Stomach smooth muscle (tissue), 2 donors: ENCODE data around the gene WWTR1.

Experiments used
- H3K27ac ChIP-seq: one replicate; pipeline ENCODE4 v1.7.0; 2013; ENCODE audit warnings: mild to moderate bottlenecking, low read length, inconsistent platforms
- H3K27me3 ChIP-seq, 2 donors: one replicate each; pipeline ENCODE4 v1.7.0; 2013; ENCODE audit warnings: low read length in 2 of 2; ENCODE audit not compliant: insufficient read depth in 2 of 2, control insufficient read depth in 1 of 2
- H3K36me3 ChIP-seq, 2 donors: one replicate each; pipeline ENCODE4 v1.7.0; 2013; ENCODE audit warnings: low read length in 2 of 2; ENCODE audit not compliant: control insufficient read depth in 2 of 2, insufficient read depth in 2 of 2
- H3K4me1 ChIP-seq: one replicate; pipeline ENCODE4 v1.7.0; 2013; ENCODE audit warnings: low read length; ENCODE audit not compliant: control insufficient read depth, insufficient read depth
- H3K4me3 ChIP-seq, 2 donors: one replicate each; pipeline ENCODE4 v1.7.0; 2013; ENCODE audit warnings: low read length in 2 of 2
- H3K9ac ChIP-seq, 2 donors: one replicate each; pipeline ENCODE4 v1.7.0; 2013; ENCODE audit warnings: low read length in 2 of 2, mild to moderate bottlenecking in 1 of 2
- H3K9me3 ChIP-seq, 2 donors: one replicate each; pipeline ENCODE4 v1.7.0; 2013; ENCODE audit warnings: low read length in 2 of 2; ENCODE audit not compliant: control insufficient read depth in 2 of 2
- donor health status: healthy.
- donor health status: Pancreatic carcinoma.

WWTR1 gene

DNA sequence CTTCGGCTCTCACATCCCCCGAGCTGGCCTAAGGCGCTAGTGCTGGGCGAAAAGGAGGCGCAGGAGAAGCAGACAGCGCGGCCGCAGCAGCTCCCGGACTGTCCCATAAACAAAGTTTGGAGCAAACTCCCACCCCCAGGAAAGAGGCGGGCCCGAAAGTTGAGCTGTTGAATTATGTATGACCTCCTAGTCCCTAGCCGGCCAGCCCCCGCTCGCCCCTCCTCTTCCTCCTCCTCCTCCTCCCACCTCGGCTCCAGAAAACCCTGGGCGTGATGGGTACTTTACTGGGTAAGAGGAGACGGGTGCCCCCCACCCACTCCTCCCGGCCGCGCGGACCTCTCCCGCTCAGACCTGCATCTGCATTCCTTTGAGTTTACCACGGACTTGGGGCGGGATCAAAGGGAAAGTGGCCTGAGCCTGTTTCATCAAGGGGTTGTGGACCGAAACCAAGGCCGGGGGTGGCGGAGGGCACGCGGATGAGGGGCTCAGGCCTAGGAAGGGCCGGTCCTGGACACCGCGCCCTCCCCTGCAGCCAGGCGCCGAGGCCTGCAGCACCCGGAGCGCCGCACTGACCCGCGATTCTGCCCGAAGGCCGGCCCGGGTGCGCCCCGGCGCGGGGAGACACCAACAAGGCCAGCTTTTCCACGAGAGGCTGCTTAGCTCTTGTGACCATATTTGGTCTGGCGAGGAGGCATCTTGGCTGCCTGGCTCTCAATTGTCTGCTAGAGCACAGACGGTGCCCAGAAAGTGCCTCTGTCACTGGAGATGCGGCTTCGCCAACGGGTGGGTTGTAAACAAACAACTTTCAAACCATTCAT lies at the start of gene WWTR1:
WWTR1 (minus strand) TSS at position 100 of the 818 bp plus-strand sequence. CDS start 719 bp downstream, outside the sequence.
- Histone ChIP-seq H3K27me3 (no peaks in the 10 kb centered on the region), H3K36me3 (peaks cover 0 to 6% of the 10 kb centered on the region in 2 donors), H3K9me3 (no peaks in the 10 kb centered on the region), H3K27ac (peak within 1 kb of the TSS; percentile 100), H3K4me1 (peaks cover 14% of the 10 kb centered on the region), H3K4me3 (peak within 1 kb of the TSS; percentile 93 to 96), H3K9ac (peak within 1 kb of the TSS; percentile 97 to 98)

DNA sequence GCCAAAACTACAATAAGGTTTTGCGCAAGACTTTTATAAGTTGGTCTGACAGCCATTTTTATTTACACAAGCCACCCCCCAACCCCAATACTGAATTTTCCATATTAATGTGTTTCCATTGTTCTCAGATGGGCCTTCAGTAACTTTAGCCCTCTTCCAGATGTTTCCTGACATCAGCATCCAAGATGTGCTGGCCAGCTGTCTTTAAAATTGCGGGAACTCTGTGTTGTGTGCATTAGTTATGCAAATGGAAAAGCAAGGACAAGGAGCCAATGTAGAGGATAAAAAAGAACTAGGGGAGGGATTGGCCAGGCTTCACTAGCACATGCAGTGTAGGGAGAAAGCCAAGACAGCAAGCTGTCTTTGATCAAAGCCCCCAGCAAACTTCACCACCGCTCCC lies 49.1 kb upstream of the WWTR1 start:
- Histone ChIP-seq H3K4me3 (no peak overlapping the region), H3K9ac (no peak overlapping the region), H3K9me3 (no peaks in the 10 kb centered on the region), H3K36me3 (no peaks in the 10 kb centered on the region), H3K27ac (no peak overlapping the region), H3K27me3 (no peaks in the 10 kb centered on the region), H3K4me1 (peaks cover 2% of the 10 kb centered on the region)

DNA sequence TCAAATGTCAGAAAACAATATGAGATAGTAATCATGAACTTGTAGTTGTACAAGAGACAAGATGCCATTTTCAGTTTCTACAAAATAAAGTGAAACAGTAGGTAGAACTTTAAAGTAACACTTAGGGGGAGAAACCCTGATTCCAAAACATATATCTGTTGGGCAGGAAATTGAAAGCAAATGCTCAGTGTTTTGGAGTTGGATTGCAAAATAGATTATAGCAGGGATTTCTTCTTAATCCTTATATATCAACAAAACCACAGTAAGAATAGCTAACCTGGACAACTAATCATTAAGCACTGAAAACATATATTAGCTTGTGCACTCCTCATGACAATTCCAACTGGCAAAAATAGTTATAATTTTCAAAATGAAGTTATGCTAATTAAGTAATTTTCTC lies 47.6 kb upstream of the WWTR1 start:
- Histone ChIP-seq H3K9me3 (no peaks in the 10 kb centered on the region), H3K27me3 (no peaks in the 10 kb centered on the region), H3K4me1 (peaks cover 2% of the 10 kb centered on the region), H3K27ac (no peak overlapping the region), H3K9ac (no peak overlapping the region), H3K4me3 (no peak overlapping the region), H3K36me3 (no peaks in the 10 kb centered on the region)

DNA sequence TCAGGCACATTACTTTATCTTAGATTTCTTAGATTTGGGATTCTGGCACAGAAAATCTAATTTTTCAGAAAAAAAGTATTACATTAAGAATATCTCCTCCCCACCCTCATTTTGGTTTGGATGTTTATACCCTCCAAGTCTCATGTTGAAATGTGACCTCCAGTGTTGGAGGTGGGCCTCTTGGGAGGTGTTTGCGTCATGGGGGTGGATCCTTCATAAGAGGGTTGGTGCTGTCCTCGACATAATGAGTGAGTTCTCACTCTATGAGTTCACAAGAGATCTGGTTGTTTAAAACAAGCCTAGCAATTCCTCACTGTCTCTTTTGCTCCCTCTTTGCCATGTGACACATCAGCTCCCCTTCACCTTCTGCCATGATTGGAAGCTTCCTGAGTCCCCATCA lies 45.6 kb upstream of the WWTR1 start:
- Histone ChIP-seq H3K9me3 (peaks cover 0 to 4% of the 10 kb centered on the region in 2 donors), H3K27ac (no peak overlapping the region), H3K4me1 (peaks cover 2% of the 10 kb centered on the region), H3K4me3 (no peak overlapping the region), H3K9ac (no peak overlapping the region), H3K36me3 (no peaks in the 10 kb centered on the region), H3K27me3 (no peaks in the 10 kb centered on the region)

DNA sequence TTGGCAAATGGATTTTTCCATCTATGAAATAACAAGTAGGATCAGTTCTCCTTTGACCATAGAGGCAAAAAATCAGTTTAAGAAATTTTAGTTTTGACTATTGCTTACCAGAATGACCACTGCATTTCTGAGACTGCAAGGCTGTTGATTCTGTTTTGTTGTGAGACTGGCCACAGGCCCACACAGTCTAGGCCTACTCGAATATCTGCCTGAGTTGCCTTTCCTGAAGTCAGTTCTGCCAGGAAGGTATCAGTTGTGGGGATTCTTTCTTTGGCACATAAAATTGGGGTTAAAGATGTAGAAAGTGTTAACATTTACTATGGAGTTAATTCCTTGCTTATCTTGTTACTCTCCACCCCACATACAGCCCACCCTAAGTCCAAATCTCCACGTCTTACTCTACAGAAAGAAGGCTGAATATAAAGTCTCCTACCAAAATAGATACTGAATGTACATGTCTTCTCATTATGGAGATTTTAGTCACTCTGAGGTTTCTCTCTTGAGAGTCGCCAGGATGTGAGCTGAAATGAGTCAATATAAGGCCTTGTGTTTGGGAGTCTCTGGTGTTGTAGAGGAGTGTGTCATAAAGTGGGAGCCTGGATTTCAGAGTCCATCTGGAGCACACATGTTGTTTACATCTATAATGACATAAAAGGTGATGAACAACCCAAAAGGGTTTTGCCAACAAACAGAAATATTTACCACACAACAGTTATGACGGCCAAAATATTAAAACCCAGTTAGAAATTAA lies 45.0 kb upstream of the WWTR1 start:
- Histone ChIP-seq H3K36me3 (no peaks in the 10 kb centered on the region), H3K9me3 (peaks cover 0 to 7% of the 10 kb centered on the region in 2 donors), H3K4me3 (no peak overlapping the region), H3K27me3 (no peaks in the 10 kb centered on the region), H3K27ac (no peak overlapping the region), H3K9ac (no peak overlapping the region), H3K4me1 (peaks cover 2% of the 10 kb centered on the region)

DNA sequence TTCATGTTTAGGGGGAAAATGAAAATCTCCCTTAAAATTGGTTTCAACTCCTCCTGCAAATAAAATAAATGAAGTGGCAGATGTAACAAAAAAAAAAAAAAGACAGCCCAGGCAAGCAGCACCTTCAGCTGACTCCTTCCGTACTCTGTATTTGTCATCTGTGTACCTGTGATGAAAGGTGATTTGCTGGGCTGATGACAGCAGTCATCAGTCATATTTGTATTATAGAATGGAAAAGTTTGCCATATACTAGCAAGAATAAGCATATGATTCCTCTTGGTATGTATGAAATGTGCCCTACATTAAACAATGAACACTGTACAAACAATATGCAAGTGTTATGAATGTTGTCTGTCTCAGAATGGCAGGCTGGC lies 44.1 kb upstream of the WWTR1 start:
- no peaks in the 10 kb centered on the region for H3K36me3 ChIP-seq
- no peak overlapping the region for H3K27ac ChIP-seq
- H3K9me3 ChIP-seq: peaks cover 0 to 7% of the 10 kb centered on the region in 2 donors
- no peaks in the 10 kb centered on the region for H3K4me1 ChIP-seq
- no peaks in the 10 kb centered on the region for H3K27me3 ChIP-seq
- H3K4me3 ChIP-seq: no peak overlapping the region
- no peak overlapping the region for H3K9ac ChIP-seq

DNA sequence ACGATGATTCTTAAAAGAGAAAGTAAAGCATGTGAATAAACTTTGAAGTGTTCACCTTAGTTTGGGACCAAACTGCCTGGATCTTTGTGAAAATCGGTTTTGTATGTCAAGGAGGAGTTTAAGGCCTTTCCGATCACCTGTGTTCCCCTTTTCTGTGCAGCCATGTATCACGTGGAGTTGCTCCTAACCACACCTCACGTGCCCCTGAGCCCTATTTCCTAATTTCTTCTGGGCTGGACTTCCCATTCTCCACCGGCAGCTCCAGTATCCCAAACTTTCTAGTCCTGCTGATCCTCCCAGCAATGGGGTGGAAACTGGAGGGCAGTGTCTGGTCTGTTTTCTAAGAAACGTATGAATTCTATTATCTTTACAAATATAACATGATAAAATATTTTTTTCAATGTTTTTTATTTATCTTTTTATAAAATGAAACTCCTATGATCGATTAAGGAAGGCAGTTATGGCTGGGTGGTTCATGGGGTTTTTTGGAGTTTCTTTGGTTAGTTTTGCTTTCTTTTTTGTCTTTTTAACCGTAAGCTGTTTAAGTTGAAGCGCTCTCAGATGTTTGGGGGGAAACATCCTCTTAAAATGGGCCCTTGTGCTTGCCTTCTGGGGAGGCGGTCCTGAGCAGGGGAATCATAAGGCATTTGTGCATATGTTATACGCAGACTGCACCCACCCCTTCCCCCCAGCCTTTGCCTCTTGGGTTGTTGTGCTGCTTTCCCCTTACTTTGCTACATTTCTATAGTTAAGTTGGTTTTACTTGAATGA lies 43.6 kb upstream of the WWTR1 start:
- no peaks in the 10 kb centered on the region for H3K27me3 ChIP-seq

DNA sequence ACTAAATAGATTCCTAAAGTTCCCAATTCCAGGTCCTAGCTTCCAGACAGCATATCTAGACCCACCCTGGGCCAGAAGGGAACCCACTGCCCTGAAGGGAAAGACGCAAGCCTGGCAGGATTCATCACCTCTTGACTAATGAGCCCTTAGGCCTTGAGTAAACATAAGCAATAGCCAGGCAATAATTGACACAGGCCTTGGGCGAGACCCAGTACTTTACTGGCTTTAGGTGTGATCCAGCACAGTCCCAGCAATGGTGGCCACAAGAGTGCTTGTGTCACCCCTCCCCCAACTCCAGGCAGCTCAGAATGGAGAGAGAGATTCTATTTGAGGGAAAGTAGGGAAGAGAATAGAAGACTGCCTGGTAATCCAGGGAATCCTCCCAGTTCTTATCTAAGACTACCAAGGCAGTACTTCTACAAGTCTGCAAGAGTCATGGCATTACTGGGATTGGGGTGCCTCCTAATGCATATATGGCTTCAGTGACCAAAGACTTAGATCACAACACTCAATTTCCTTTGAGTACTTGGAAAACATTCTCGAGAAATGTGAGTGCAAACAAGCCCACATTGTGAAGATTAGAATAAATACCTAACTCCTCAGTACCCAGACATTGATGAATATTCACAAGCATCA lies 30.4 kb upstream of the WWTR1 start:
- H3K9me3 ChIP-seq: no peaks in the 10 kb centered on the region
- H3K4me3 ChIP-seq: no peak overlapping the region
- no peak overlapping the region for H3K9ac ChIP-seq
- H3K27me3 ChIP-seq: no peaks in the 10 kb centered on the region
- H3K36me3 ChIP-seq: no peaks in the 10 kb centered on the region
- H3K4me1 ChIP-seq: no peaks in the 10 kb centered on the region
- H3K27ac ChIP-seq: no peak overlapping the region

More for the DNA sequence above, 43.6 kb upstream of the WWTR1 start:
- Histone ChIP-seq H3K4me1 (no peaks in the 10 kb centered on the region), H3K4me3 (no peak overlapping the region), H3K9me3 (peaks cover 0 to 7% of the 10 kb centered on the region in 2 donors), H3K9ac (no peak overlapping the region), H3K27ac (no peak overlapping the region), H3K36me3 (no peaks in the 10 kb centered on the region)

DNA sequence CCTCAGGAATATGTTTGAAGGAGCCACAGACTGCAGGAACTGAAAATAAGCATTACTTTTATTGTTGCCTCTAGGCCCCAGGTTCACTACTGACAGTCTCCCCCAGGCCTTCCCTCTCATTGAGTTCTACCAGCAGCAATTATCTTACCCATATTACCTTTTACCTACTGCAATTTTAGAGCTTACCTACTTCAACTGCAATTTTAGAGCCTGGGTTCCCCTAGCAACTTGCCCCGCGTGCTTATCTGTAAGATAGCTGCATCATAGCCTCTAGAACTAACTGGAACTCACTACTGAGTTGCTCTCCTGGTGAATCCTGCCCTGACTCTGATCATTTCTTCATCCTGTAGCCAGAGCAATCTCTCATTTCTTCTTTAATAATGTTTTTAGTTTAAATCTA lies 29.2 kb upstream of the WWTR1 start:
- Histone ChIP-seq H3K9ac (no peak overlapping the region), H3K27me3 (peaks cover 0 to 2% of the 10 kb centered on the region in 2 donors), H3K4me1 (no peaks in the 10 kb centered on the region), H3K27ac (no peak overlapping the region), H3K4me3 (no peak overlapping the region), H3K9me3 (no peaks in the 10 kb centered on the region), H3K36me3 (no peaks in the 10 kb centered on the region)

DNA sequence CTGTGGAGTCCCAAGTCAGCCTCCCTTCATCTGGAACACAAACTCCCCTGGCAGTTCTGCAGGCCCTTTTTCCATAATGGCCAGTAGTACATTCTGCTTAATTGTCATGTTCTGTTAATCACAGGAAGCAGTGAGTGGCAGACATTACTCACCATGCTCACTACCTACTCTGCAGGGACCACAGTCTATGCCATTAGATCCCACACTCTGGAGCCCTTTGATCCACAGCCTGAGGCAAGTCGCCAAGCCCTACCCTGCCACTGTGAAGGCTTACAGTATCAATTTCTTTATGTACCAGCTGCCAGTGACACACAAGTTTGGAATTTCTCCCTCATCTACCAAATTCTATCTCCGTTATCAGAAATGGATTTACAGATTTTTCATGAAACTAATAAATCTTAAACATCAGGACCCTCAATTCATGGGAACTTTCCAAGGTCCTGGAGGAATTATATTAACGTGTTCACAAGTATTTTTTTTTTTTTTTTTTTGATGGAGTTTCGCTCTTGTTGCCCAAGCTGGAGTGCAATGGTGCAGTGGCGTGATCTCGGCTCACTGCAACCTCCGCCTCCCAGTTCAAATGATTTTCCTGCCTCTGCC lies 20.6 kb upstream of the WWTR1 start:
- peaks cover 0 to 2% of the 10 kb centered on the region in 2 donors for H3K27me3 ChIP-seq
- H3K36me3 ChIP-seq: no peaks in the 10 kb centered on the region
- no peak overlapping the region for H3K9ac ChIP-seq
- H3K9me3 ChIP-seq: no peaks in the 10 kb centered on the region
- H3K4me3 ChIP-seq: no peak overlapping the region
- H3K27ac ChIP-seq: no peak overlapping the region
- H3K4me1 ChIP-seq: no peaks in the 10 kb centered on the region
